ENCODE results near the gene PDE3B.

DNA sequence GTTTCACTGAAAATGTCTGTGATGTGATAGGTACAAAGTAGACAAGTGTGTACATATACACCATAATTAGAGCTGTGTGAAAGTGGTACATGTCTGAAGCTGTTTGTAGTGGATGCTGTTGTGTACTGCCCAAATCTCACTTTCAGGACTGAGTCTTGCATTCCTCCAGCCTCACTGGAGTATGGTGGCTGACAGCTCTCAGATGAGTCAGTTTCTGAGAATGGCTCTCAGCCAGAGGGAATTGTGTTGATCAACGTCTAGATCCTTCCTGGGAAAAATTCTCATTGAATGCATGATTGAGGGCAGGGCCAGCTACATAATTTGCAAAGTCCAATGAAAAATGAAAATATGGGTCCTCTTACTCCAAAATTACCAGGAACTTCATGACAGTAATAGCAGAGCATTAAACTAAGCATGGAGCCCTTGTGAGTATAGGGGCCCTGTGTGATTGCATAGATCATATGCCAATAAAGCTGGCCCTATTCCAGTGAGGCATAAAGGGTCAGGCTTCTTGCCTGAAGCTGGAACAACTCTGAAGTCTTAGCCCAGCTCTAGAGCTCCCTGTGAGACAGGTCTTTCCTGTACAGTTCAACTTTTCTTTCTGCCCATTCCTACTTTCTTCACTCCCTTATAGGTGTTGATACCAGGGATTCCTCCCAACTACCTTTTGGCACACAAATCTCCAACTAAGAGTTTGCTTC is 259.2 kb downstream of the PDE3B start:
- TF ChIP-seq, protein P1, sequence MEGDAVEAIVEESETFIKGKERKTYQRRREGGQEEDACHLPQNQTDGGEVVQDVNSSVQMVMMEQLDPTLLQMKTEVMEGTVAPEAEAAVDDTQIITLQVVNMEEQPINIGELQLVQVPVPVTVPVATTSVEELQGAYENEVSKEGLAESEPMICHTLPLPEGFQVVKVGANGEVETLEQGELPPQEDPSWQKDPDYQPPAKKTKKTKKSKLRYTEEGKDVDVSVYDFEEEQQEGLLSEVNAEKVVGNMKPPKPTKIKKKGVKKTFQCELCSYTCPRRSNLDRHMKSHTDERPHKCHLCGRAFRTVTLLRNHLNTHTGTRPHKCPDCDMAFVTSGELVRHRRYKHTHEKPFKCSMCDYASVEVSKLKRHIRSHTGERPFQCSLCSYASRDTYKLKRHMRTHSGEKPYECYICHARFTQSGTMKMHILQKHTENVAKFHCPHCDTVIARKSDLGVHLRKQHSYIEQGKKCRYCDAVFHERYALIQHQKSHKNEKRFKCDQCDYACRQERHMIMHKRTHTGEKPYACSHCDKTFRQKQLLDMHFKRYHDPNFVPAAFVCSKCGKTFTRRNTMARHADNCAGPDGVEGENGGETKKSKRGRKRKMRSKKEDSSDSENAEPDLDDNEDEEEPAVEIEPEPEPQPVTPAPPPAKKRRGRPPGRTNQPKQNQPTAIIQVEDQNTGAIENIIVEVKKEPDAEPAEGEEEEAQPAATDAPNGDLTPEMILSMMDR (IDR thresholded peaks at IDR 0.05; ENCODE audit: low read depth, low read length): no peak
- TF ChIP-seq EZH2phosphoT487 (IDR thresholded peaks at IDR 0.05; ENCODE audit: low read depth): no peak
